Activated CD8-positive, alpha-beta memory T cell treated with anti-CD3 and anti-CD28 coated beads, Interleukin-2, amount 50 U/mL, for 1 hour (primary cell): ENCODE data around the gene CATSPERE.
"Not testable (repeated sequence)": the region's sequence is repeated elsewhere in the genome, so short reads cannot be mapped to it uniquely, and the experiment has no call there.

Experiments
- DNase-seq: peaks from one replicate; pipeline ENCODE4 v3.0.0-alpha.2; 2020; ENCODE audit errors: extremely low read depth

The CATSPERE gene

DNA sequence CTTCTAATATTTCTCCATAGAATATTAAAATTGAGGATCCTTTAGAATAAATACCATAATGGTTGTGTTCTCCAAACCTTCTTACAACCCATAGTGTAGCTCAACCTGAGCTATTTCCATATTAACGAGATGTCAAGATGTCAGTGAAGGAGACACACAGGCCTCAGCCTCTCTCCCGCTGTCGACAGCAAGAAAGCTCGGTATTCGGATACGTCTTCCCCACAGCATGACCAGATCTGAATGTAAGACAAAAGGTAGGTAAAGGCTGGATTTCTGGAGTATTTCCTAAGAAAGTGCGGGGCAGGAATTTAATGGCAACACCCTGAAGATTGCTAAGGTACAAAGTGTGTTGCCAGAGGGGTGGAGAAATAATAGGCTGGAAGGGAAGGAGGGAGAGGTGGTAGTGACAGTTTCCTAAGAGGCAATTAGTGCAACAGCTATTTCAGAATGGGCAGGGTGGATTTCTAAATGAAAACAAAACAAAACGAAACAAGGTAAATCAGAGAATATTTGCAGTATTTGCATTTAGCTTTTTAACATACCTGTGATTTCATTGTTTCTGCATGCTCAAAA is 11.1 kb upstream of the CATSPERE start:
- DNase-seq = no peak

DNA sequence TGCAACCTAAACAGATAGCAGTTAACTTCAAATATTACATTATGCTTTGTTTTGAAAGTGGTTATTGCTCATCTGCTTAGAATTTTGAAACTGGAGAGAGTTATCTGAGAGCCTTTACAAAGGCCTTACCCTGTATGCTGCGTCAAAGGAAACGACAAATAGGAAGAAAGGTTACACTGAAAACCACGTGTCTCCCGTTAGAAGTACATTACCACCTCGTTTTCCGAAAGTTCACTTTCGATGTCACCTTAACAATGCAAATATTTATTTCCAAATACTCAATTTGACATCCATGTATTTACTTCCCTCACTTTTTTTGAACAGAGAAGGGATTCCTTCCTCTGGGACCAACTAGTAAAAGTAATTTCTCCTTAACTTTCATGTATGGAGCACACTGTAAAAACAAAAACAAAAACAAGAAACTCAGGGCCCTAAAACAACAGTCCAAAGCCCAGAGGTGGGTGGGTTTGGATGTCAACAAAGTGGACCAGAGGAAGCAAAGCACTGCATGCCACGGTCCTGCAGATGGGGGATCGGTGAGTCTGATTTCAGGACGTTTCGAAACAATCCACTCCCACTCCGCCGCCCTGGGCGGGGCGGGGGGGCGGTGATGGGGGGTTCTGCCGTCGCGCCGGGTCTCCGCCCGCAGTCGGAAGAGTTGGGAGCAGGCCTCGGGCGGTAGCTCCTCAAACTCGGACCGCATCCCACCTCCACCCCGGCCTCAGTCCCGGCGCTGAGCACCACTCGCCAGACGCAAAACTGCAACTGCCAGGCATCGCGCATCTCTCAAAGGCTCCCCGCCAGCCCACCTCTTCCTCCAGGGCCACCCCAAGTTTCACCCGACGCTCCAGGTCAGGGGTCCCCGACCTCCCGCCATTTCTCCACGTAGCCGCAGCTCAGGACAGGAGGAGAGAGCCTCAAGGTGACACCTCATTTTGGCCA is 10.2 kb upstream of the CATSPERE start:
- no peak for DNase-seq

DNA sequence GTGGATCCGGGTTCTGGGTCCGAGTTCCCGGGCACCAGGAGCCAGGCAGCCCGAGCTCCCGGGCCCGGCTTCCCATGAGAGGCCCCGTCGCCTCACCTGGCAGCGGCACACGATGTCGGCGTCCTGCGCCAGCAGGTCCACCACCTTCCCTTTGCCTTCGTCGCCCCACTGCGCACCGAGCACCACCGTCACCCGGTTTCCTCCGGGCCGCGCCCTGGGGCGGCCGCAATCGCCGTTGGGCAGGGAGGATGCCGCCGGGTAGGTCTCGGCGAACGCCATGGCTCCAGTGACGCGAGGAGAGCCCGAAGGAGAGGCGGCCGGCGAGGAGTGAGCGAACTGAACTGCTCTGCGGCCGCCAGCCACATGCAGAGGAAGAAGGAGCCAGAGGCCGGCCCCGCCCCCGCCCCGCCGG is 9.5 kb upstream of the CATSPERE start, which contains the start of gene ADSS2:
TSS of gene ADSS2 (minus strand) at position 371 of the 412 bp plus-strand sequence. CDS start at position 279, 92 bp downstream.
- DNase-seq = no peak

DNA sequence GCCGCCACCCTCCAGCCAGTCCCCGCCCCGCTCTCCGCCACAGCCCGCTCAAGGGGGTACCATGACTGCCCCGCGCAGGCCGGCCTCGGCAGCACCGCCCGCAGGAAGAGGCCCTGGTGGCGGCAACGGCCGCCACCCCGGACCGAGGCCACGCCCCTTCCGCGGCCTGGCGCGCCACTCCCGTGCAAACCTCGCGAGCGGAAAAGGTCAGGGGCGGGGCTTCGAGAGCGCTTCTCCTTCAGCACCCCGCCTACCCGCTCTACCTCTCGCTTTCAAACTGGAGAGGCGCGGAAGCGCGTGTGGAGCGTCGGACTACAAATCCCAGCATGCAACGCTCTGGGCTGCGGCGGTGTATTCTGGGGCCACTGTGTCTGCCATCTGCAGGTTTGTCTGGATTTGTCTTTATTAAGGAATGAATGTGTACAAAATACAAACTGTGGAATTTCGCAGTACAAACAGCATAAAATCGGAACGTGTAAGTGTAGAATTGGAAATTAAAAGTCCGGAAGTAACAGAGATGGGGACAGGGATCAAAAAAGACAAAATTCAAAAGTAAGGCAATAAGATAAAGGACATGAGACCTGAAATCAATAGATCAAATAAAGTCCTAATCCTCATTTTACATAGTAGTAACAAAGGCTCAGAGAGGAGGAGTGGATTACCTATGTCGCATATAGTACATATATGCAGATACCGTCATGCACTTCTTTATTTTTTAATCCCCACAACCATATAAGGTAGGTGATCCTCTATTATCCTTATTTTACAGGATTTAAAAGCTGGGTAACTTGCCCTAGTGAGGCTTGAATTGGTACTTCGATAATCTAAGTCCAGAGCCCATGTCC is 8.9 kb upstream of the CATSPERE start:
- DNase-seq = peak; percentile 98

DNA sequence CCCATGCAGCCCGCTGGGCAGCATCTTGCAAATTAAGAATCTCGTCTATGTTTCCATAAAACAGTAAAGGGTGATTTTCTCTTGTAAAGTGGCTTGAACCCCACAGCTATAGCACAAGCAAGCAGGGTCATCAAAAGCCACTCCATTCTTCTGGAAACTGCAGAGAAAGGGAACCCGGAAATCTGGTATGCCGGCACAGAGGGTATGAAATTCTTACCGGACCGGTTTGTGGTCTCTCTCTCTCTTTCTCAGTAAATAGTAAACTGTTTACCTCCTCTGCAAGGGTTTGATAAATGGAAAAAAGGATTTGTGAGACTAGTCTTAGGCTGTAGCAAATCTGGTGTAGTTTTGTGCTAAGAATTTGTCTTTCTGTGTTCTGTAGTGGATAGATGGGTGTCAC is 6.7 kb upstream of the CATSPERE start:
- no peak for DNase-seq

DNA sequence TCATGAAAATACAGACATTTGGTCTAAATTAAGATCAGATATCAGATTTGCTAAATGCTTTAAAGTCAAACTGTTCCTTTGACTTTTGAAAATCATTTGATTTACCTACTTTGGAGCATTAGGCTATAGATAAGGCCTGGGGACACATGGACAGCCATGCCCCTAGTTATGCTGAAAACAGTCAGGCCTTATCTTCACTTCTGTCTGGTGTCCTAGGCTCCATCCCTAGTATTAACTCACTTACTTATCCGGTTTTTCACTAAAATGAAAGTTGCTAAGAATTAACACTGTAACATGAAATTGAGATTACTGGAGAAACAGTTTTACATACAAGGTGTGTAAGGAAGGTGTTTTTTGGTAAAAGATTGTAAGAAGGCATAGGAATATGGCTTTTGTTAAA is 4.5 kb upstream of the CATSPERE start:
- DNase-seq = no peak

DNA sequence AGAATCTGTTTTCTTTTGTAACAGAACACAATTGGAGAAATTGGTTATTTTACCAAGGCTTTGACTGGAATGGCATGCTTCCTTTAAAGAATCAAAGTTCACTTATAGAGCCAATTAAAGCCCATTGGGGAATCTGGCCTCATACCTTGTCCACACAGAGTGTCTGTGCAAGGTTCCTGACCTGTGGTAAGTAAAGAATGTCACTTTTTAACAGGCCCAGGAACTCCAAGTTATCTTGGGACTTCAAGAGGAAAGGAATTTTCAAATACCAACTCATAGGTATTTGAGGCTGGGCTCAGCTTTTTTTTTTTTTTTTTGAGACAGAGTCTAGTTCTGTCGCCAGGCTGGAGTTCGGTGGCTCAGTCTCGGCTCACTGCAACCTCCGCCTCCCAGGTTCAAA is 2.3 kb upstream of the CATSPERE start:
- DNase-seq = no peak

DNA sequence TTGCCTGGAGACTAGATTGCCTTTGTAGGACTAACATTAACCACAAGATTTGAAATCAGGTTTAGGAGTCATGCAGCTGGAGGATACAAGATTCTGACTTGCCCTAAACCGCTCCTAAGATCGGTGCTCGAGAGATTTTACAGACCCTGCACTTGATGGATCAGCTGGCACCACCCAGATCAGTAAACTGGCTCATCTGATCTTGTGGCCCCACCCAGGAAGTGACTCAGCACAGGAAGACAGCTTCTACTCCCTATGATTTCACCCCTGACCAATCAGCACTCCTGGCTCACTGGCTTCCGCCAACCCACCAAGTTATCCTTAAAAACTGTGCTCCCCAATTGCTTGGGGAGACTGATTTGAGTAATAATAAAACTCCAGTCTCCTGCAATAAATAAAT is 876 bp upstream of the CATSPERE start:
- DNase-seq = no peak

DNA sequence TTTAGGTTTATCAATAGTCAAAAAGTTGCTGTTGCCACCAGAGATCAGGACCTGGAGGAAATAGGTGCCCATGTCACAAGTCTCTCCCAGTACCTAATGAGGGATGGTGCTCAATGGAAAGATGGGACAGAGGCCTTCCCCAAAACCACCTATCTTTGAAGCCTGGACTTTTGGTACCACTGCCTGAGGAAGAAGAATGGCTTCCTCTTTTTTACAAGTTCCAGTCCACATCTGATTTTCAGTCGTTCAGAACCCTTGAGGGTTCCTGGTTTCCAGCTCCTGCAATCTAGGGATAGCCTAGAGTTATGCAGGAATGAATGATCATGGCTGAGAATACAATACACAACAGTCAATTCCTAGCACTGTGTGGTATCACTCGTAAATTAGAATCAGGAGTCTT is 5.7 kb downstream of the CATSPERE start:
- no peak for DNase-seq

DNA sequence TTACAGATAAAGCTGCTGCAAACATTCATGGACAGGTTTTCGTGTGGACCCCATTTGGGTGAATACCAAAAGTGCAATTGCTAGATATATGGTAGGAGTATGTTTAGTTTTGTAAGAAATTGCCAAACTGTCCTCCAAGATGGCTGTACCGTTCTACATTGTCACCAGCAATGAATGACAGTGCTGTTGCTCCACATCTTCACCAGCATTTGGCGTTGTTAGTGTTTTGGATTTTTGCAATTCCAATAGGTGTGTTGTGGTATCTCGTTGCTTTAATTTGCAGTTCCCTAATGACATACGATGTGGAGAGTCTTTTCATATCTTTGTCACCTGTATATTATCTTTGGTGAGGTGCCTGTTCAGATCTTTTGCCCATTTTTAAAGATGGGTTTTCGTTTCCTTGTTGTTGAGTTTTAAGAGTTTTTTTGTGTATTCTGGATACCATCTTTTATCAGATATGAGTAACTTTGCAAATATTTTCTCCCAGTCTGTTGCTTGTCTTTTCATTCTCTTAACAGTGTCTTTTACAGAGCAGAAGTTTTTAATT is 12.1 kb downstream of the CATSPERE start:
- no peak for DNase-seq

DNA sequence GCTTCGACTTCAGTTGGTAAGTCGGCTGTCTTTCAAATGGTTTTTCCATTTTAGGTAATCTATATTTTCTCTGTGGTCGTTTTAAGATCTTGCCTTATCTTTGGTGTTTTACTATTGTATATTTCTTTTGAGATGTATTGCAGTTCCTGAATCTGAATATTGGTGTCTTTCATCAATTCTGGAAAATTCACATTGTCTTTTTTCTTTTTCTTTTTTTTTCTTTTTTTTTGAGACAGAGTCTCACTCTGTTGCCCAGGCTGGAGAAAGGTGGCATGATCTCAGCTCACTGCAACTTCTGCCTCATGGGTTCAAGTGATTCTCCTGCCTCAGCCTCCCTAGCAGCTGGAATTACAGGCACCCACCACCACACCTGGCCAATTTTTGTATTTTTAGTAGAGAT is 23.9 kb downstream of the CATSPERE start:
- DNase-seq = not testable (repeated sequence)

DNA sequence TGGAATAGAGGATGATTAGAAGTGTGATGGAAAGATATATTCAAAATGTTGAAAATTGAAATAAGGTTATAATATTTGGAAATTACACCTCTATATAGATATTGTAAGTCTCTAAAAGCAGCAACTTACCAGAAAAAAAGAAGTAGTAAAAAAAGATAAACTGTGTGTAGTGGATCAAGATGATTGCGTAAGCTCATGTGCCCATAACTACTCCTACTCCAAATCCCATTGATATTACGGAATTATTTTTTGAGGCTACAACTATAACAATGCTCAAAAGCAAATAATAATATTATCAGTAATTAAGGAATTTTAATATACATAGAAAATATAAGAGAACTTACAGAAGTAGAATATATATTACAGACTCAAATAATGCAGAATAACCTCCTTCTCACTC is 33.6 kb downstream of the CATSPERE start:
- DNase-seq = no peak

DNA sequence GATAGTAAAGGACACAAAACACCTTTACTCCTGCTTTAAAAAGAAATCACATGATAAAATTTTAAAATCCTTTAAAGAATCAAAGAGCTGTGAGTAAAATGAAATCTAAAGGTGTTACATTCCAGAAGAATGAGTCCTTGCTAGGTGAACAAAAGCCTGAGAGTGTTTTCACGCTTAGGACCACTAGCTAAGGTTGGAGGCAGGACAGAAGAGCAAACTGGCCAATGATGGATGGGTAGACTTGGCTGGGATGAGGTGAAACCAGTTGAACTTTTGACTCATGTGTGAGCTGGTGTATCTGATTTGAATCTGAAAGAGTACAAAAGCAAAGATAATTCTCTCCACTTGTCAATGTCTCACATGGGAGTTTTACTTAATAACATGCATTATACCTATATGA is 35.1 kb downstream of the CATSPERE start:
- DNase-seq = no peak

DNA sequence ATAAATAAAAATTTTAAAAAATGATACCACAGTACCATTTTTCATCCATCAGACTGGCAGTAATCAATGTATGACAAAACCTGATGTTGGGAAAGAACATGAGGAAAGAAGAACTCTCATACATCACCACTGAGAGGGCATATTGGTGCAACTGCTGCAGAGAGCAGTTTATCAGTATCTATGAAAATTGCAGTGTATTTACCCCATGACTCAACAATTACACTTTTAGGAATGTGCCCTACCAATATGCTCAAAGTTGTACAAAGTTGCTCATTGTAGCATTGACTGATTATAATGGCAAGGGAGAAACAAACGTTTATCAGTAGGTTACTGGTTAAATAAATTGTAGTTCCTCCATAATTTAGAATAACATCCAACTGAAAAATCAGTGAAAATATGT is 36.7 kb downstream of the CATSPERE start:
- DNase-seq = no peak

DNA sequence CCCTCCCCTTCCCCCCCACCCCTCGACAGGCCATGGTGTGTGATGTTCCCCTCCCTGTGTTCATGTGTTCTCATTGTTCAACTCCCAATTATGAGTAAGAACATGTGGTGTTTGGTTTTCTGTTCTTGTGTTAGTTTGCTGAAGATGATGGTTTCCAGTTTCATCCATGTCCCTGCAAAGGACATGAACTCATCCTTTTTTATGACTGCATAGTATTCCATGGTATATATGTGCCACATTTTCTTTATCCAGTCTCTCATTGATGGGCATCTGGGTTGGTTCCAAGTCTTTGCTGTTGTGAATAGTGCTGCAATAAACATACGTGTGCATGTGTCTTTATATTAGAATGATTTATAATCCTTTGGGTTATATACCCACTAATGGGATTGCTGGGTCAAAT is 38.4 kb downstream of the CATSPERE start:
- not testable (repeated sequence) for DNase-seq

DNA sequence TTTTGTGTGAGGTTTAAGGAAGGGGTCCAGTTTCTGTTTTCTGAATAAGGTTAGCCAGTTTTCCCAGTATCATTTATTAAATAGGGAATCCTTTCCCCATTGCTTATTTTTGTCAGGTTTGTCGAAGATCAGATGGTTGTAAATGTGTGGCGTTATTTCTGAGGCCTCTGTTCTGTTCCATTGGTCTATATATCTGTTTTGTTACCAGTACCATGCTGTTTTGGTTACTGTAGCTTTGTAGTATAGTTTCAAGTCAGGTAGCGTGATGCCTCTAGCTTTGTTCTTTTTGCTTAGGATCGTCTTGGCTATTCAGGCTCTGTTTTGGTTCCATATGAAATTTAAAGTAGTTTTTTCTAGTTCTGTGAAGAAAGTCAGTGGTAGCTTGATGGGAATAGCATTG is 39.4 kb downstream of the CATSPERE start:
- not testable (repeated sequence) for DNase-seq

DNA sequence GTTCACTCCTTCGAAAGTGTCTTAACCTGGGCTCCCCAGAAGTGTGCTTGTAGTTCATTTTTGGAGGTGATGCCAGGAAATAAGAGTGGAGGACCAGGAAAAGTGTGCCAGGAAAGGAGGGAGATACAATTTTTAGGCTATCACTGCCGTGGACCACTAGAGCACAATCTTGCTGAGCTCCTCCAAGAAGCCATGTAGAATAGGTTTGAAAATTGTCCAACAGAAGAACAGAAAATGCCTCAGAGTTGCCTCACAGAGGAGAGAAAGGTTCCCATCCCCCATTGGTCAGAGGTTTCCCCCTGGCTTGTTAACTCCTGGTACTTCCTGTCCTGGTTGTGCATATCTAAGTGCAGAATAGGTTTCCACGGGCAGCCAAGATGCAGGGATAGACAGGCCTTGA is 41.6 kb downstream of the CATSPERE start:
- DNase-seq = no peak

DNA sequence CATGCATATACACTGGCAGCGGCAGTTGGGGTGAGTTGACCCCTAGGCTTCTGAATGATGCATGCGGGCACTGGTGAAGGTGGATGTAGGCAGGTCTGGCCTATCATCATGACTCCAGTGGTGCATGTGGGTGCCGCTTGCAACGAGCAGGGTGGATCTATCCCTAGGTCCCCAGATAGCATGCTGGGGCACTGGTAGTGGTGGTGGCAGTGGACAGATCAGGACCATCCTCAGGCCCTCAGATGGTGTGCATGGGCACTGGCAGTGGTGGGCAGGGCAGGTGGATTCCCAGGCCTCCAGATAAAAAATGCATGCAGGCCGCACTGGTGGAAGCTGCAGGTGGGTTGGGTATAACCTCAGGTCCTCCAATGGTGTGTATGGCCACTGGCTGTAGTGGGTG is 52.4 kb downstream of the CATSPERE start:
- DNase-seq = no peak

DNA sequence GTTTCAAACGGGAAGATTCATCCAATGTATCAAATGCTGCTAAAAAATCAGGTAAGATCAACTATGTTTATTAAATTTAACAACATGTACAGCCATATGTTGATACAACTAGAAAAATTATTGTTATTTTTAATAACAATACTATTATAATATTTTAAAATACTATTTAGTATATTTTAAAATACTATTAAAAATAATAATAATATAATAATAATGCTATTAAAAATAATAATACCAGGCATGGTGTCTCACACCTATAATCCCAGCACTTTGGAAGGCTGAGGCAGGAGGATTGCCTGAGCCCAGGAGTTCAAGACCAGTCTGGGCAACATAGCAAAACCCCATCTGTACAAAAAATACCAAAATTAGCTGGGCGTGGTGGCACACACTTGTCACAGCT is 54.6 kb downstream of the CATSPERE start:
- no peak for DNase-seq

DNA sequence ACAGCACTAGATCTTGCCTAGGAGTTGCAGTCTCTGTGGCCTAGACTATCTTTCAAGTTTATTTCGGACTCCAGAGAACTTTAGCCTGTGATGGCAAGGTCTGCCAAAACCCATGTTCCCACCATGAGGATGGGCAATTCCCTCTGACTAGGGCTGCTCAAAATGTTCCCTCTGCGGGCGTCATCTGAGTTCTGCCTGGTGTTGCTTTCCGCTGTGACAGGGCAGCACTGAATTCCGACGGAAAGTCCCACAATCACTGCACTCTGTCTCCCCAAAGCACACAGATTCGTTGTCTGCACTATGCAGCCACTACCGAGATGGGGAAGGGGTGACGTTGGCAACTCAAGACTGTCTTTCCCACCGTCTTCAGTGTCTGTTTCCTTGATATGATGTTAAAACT is 75.2 kb downstream of the CATSPERE start:
- DNase-seq = no peak

DNA sequence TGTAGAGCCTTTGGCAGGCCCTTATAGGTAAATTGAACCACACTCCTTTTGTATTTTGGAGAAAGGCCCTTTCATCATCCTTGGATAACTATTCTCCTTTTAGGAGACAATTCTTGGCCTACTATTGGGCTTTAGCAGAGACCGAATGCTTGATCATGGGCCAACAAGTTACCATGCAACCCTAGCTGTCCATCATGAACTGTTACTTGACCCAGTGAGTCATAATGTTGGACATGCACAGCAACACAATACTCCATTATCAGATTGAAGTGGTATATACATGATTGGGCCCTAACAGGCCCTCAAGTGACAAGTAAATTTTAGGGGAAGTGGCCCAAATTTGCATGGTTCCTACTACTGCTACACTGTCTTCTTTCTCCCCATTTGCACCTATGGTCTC is 84.4 kb downstream of the CATSPERE start:
- no peak for DNase-seq

DNA sequence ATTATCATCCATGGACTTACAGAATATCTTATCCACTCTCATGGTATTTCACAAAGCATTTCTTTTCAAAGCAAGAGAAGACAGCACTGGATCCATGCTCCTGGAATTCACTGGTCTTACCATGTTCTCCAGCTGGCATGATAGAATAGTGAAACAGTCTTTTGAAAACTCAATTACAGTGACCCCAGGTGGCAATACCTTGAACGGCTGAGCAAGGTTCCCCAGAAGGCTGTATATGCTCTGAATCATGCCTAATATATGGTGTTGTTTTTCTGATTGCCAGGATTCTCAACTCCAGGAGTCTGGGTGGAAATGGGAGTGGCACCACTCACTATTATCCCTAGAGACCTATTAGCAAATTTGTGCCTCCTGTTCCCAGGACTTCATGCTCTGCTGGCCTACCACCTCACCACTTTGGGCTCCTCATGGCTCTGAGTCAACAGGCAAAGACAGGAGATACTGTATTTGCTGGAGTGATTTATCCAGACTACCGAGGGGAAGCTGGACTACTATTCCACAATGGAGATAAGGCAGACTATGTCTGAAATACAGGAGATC is 87.6 kb downstream of the CATSPERE start:
- no peak for DNase-seq
